ENCODE data around the gene RUFY4. TPM values are rescaled to one million over a fixed set of nuclear protein-coding genes. Genes with fewer than 3 reads are reported as not detected.

RUFY4 gene
- polyA plus RNA-seq, 1 experiment: not detected

GRCh38 chr2:218082586-218083351, 13.7 kb downstream of the RUFY4 start:
- Histone ChIP-seq H3K27ac (ENCODE audit: low read depth, low read length) (no peak overlapping the region), H3K9me3 (ENCODE audit: control insufficient read depth, insufficient read depth, low read length) (peaks cover 3% of the 10 kb centered on the region; the same call in 1 of the 2 replicates), H3K27me3 (ENCODE audit: control insufficient read depth, insufficient read depth, low read length) (peaks cover 3% of the 10 kb centered on the region), H3K4me3 (ENCODE audit: low read depth, low read length) (no peak overlapping the region)
- ChIA-PET POLR2A (no interaction called here), CTCF (interaction anchor here (0.6 to 4.6 kb wide), 3 partner anchors 8 to 17 kb away, joined by 3 to 27 read pairs (median 4); partner anchors contain the start of gene RUFY4)
- TF ChIP-seq, protein P1, sequence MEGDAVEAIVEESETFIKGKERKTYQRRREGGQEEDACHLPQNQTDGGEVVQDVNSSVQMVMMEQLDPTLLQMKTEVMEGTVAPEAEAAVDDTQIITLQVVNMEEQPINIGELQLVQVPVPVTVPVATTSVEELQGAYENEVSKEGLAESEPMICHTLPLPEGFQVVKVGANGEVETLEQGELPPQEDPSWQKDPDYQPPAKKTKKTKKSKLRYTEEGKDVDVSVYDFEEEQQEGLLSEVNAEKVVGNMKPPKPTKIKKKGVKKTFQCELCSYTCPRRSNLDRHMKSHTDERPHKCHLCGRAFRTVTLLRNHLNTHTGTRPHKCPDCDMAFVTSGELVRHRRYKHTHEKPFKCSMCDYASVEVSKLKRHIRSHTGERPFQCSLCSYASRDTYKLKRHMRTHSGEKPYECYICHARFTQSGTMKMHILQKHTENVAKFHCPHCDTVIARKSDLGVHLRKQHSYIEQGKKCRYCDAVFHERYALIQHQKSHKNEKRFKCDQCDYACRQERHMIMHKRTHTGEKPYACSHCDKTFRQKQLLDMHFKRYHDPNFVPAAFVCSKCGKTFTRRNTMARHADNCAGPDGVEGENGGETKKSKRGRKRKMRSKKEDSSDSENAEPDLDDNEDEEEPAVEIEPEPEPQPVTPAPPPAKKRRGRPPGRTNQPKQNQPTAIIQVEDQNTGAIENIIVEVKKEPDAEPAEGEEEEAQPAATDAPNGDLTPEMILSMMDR (IDR thresholded peaks at IDR 0.05; ENCODE audit: low read depth, low read length): no peak
- DNase-seq (ENCODE audit: low read depth, low spot score): no peak

GRCh38 chr2:218083352-218083676, 14.3 kb downstream of the RUFY4 start:
- Histone ChIP-seq H3K4me3 (ENCODE audit: low read depth, low read length) (no peak overlapping the region), H3K9me3 (ENCODE audit: control insufficient read depth, insufficient read depth, low read length) (peaks cover 3% of the 10 kb centered on the region; the same call in 1 of the 2 replicates), H3K27me3 (ENCODE audit: control insufficient read depth, insufficient read depth, low read length) (peaks cover 5% of the 10 kb centered on the region), H3K27ac (ENCODE audit: low read depth, low read length) (no peak overlapping the region)
- DNase-seq (ENCODE audit: low read depth, low spot score): no peak
- ChIA-PET POLR2A (no interaction called here), CTCF (interaction anchor here (0.6 to 1.5 kb wide), 2 partner anchors 9 to 17 kb away, joined by 3 to 4 read pairs; no protein-coding TSS in a partner anchor)
- TF ChIP-seq, protein P1 (IDR thresholded peaks at IDR 0.05; ENCODE audit: low read depth, low read length): no peak

DNA sequence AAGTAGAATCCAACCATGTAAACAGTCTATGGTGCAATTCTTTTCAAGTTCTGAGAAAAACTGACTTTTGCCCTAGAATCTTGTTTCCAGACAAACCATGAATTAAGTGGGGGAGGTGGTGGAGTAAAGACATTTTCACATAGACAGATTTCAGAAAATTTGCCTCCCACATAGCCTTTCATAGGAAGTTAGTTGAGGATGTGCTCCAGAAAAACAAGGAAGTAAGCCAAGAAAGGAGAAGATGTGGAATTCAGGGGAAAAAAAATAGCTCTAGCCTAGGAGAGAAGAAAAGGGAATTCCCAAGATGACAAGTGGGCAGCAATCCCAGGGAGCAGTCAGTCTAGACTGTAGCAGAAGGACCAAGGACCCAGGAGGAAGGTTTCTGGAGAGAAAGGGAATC, 17.4 kb downstream of the RUFY4 start:
- Histone ChIP-seq H3K9me3 (ENCODE audit: control insufficient read depth, insufficient read depth, low read length) (peaks cover 5% of the 10 kb centered on the region), H3K27me3 (ENCODE audit: control insufficient read depth, insufficient read depth, low read length) (peaks cover 15% of the 10 kb centered on the region), H3K4me3 (ENCODE audit: low read depth, low read length) (no peak overlapping the region), H3K27ac (ENCODE audit: low read depth, low read length) (no peak overlapping the region)
- CTCF ChIA-PET: no interaction called here
- POLR2A ChIA-PET: no interaction called here
- no peak for DNase-seq (ENCODE audit: low read depth, low spot score)
- TF ChIP-seq, protein P1 (IDR thresholded peaks at IDR 0.05; ENCODE audit: low read depth, low read length): no peak

DNA sequence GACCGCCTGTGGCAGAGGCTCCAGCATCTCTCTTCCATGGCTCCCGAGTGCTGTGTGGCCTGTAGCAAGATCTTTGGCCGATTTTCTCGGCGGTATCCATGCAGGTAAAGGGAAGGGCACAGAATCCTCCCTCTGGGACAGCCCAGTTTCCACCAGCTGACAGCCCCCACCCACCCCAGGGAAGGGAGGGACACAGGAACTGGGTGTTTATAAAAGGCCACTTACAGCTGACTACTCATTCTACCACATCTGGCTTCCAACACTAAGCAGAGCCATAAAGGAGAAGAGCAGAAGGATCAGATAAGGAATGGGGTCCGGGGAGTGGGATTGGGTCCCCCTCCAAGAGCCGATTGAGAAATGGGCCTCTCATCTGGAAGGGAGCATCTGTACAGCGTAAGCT, 20.2 kb downstream of the RUFY4 start:
- Histone ChIP-seq H3K4me3 (ENCODE audit: low read depth, low read length) (no peak overlapping the region), H3K9me3 (ENCODE audit: control insufficient read depth, insufficient read depth, low read length) (peaks cover 5% of the 10 kb centered on the region), H3K27ac (ENCODE audit: low read depth, low read length) (no peak overlapping the region), H3K27me3 (ENCODE audit: control insufficient read depth, insufficient read depth, low read length) (peaks cover 22% of the 10 kb centered on the region)
- TF ChIP-seq, protein P1 (IDR thresholded peaks at IDR 0.05; ENCODE audit: low read depth, low read length): no peak
- ChIA-PET POLR2A (no interaction called here), CTCF (no interaction called here)
- DNase-seq (ENCODE audit: low read depth, low spot score): no peak

DNA sequence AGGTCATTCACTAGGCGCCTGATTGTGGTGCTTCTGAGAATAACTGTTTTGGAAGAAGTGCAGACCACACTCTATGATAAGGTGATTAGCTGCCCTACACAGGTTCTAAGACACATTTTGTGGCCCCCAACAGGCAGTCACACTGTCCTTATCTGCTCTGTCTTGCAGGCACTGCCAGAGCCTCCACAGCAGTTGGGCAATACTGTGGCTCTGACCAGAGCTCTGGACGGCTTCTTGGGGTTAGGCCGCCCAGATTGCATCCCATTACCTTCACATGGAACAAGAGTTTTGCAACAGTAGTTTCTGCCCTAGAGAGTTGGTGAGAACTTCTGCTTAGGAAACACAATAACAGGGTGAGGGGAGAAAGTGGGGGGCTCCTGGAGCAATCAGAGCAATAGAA, 22.7 kb downstream of the RUFY4 start:
- Histone ChIP-seq H3K27me3 (ENCODE audit: control insufficient read depth, insufficient read depth, low read length) (peaks cover 20% of the 10 kb centered on the region), H3K4me3 (ENCODE audit: low read depth, low read length) (no peak overlapping the region), H3K27ac (ENCODE audit: low read depth, low read length) (no peak overlapping the region), H3K9me3 (ENCODE audit: control insufficient read depth, insufficient read depth, low read length) (peaks cover 2% of the 10 kb centered on the region)
- DNase-seq (ENCODE audit: low read depth, low spot score): no peak
- ChIA-PET CTCF (no interaction called here), POLR2A (no interaction called here)
- TF ChIP-seq, protein P1 (IDR thresholded peaks at IDR 0.05; ENCODE audit: low read depth, low read length): no peak
